Adrenal gland (tissue), 12 donors: ENCODE results near the gene SFI1. TPM values are rescaled to one million over a fixed set of nuclear protein-coding genes. Genes with fewer than 3 reads are reported as not detected.
A peak's percentile ranks its signal among the peaks of the same experiment; 100 is the strongest.

Experiments used
- DNase-seq, 7 donors: peaks; one replicate each; pipeline ENCODE4 v3.0.0-alpha.2; 2019 to 2020
- H3K27ac ChIP-seq, 5 donors: fragments of 200-600 bp; sonication (generic) in 4 of 5; 1 replicate in 3 of 5; 2 replicates in 2 of 5; pipeline versions ENCODE4 v1.5.1 to v1.8.0; 2016 to 2020; ENCODE audit warnings: mild to moderate bottlenecking in 1 of 5
- H3K27me3 ChIP-seq: fragments of 200-600 bp; 2 replicates; pipeline ENCODE4 v1.8.0; 2021
- H3K36me3 ChIP-seq, 2 donors: fragments of 200-600 bp; replicated peaks in 1 of 2; 1 replicate in 1 of 2; 2 replicates in 1 of 2; pipeline versions ENCODE4 v1.5.1 to v1.8.0; 2018 to 2022
- H3K4me1 ChIP-seq, 2 donors: fragments of 200-600 bp; replicated peaks in 1 of 2; 1 replicate in 1 of 2; 2 replicates in 1 of 2; pipeline versions ENCODE4 v1.5.1 to v1.8.0; 2018 to 2021
- H3K4me3 ChIP-seq, 4 donors: fragments of 200-600 bp; sonication (generic) in 3 of 4; one replicate each; pipeline ENCODE4 v1.5.1; 2016 to 2018
- H3K9me3 ChIP-seq, 3 donors: fragments of 200-600 bp; sonication (generic) in 1 of 3; replicated peaks in 1 of 3; 1 replicate in 2 of 3; 2 replicates in 1 of 3; pipeline versions ENCODE4 v1.5.1 to v1.8.0; 2016 to 2021
- CTCF ChIP-seq, 6 experiments: fragments of 450-650 bp in 4 of 6; fragments of 200-600 bp in 2 of 6; sonication (generic) in 1 of 6; IDR thresholded peaks; 1 replicate in 5 of 6; 2 replicates in 1 of 6; pipeline versions ENCODE4 v1.5.1 to v1.8.0; 2016 to 2021; ENCODE audit warnings: antibody characterized with exemption in 6 of 6, mild to moderate bottlenecking in 2 of 6, moderate library complexity in 1 of 6
- POLR2A ChIP-seq, 2 donors: fragments of 450-650 bp; IDR thresholded peaks; one replicate each; pipeline ENCODE4 v1.6.1; 2017; ENCODE audit warnings: antibody characterized with exemption in 2 of 2, mild to moderate bottlenecking in 2 of 2, moderate library complexity in 1 of 2
- WGBS, 4 donors: extraction: QIAGEN DNeasy Blood & Tissue Kit in 2 of 4; methylation state at CpG; one replicate each; pipeline versions ENCODE4 v1.1.5 to v1.1.7; 2013 to 2017; 5-methylcytosine and 5-hydroxymethylcytosine counted together
- intact Hi-C, 2 donors: fragments of 100-400 bp; cut with DNase I; formaldehyde crosslinking; loops; one replicate each; pipeline versions ENCODE4 v1.14.1 to v1.15.0; 2022 to 2023
- polyA plus RNA-seq, 3 donors: library from polyadenylated mRNA; stranded (reverse); fragments of 200-250 nt in 2 of 3; fragments of 350-450 nt in 1 of 3; fragmentation: Illumina TruSeq in 1 of 3; extraction: RNeasy Lipid Tissue Mini Kit (QIAGEN cat#74804) in 1 of 3; gene quantifications; one replicate each; pipeline ENCODE4 v1.2.3, GENCODE V29; 2013 to 2014
- total RNA-seq, 9 donors: library from RNA; depleted of rRNA in 4 of 9; stranded (reverse); fragments of >200 nt in 4 of 9; fragments of 120-200 nt in 1 of 9; fragmentation: NEBNext Ultra II Directional in 1 of 9; extraction: Animal tissue kit (Norgen Biotek cat#: 25700) in 1 of 9; gene quantifications; one replicate each; pipeline versions ENCODE4 v1.1.0 to v1.2.4, GENCODE V29; 2013 to 2023
- donor health status: healthy with polysubstance abuse.
- donor health status: Bipolar disorder and iron deficiency.
- donor health status: DM: yes; HTN: yes; CAD: no.
- donor health status: DM: no; HTN: no; CAD: no.
- donor health status: DM: no; HTN: no; CAD: no.
- donor health status: DM: yes; HTN: yes; CAD: no.

SFI1 gene
- total and polyA plus RNA-seq, 12 donors = 13.4 to 130 (median 33.1) TPM

- H3K27me3 ChIP-seq = no peaks in the 10 kb centered on the region
- intact Hi-C loops = loop anchor here in 1 of 2 donors (5.0 kb wide), 1 partner anchor 68 kb away; no protein-coding TSS in a partner anchor
- peak; percentile 70 to 90 (median 88) for DNase-seq
- H3K36me3 ChIP-seq = no peaks in the 10 kb centered on the region
- H3K27ac ChIP-seq = peak overlapping the region; percentile 50 to 95 (median 93)
- 1 to 15% (median 2%) methylated on average over 5 to 65 of the region's 65 CpGs; no CpG with 5 or more reads in 1 of the 4 donors for WGBS, 4 donors
- peaks cover 33 to 53% of the 10 kb centered on the region in 2 donors for H3K4me1 ChIP-seq
- H3K4me3 ChIP-seq = peak overlapping the region; percentile 1 to 82 (median 39)
- H3K9me3 ChIP-seq = no peaks in the 10 kb centered on the region
- TF ChIP-seq POLR2A (IDR thresholded peaks at IDR 0.05) (peak; percentile 36 to 70), CTCF (IDR thresholded peaks at IDR 0.05) (peak in 2 of 6 experiments; percentile 14 to 16)
Measured at GRCh38 chr22:31630331-31631329, 134.3 kb downstream of the SFI1 start.

GRCh38 chr22:31631436-31631835, 135.1 kb downstream of the SFI1 start:
- peaks cover 25 to 44% of the 10 kb centered on the region in 2 donors for H3K4me1 ChIP-seq
- no peaks in the 10 kb centered on the region for H3K36me3 ChIP-seq
- DNase-seq = no peak
- H3K27ac ChIP-seq = peak overlapping the region; percentile 50 to 95 (median 93)
- H3K9me3 ChIP-seq = no peaks in the 10 kb centered on the region
- peak overlapping the region in 1 of 4 donors; percentile 82 for H3K4me3 ChIP-seq
- TF ChIP-seq POLR2A (IDR thresholded peaks at IDR 0.05) (no peak), CTCF (IDR thresholded peaks at IDR 0.05) (no peak)
- WGBS, 4 donors = 86 to 91% (median 87%) methylated on average over 9 of the region's 9 CpGs
- no peaks in the 10 kb centered on the region for H3K27me3 ChIP-seq
- intact Hi-C loops = loop anchor here in 1 of 2 donors (5.0 kb wide), 1 partner anchor 69 kb away; no protein-coding TSS in a partner anchor

GRCh38 chr22:31635638-31636306, 139.4 kb downstream of the SFI1 start:
- Histone ChIP-seq H3K4me3 (no peak overlapping the region), H3K27ac (no peak overlapping the region), H3K4me1 (peaks cover 0 to 10% of the 10 kb centered on the region in 2 donors), H3K27me3 (no peaks in the 10 kb centered on the region), H3K36me3 (no peaks in the 10 kb centered on the region), H3K9me3 (no peaks in the 10 kb centered on the region)
- intact Hi-C loops = no loop called here
- 92 to 99% (median 94%) methylated on average over 13 of the region's 13 CpGs for WGBS, 4 donors
- TF ChIP-seq CTCF (IDR thresholded peaks at IDR 0.05) (no peak), POLR2A (IDR thresholded peaks at IDR 0.05) (no peak)
- no peak for DNase-seq

GRCh38 chr22:31637447-31637890, 141.1 kb downstream of the SFI1 start:
- Histone ChIP-seq H3K27me3 (no peaks in the 10 kb centered on the region), H3K27ac (peak overlapping the region in 4 of 5 donors; percentile 31 to 92 (median 68)), H3K4me3 (peak overlapping the region in 2 of 4 donors; percentile 6 to 42), H3K36me3 (no peaks in the 10 kb centered on the region), H3K9me3 (no peaks in the 10 kb centered on the region), H3K4me1 (no peaks in the 10 kb centered on the region)
- TF ChIP-seq CTCF (IDR thresholded peaks at IDR 0.05) (peak in 2 of 6 experiments; percentile 12 to 13), POLR2A (IDR thresholded peaks at IDR 0.05) (no peak)
- no peak for DNase-seq
- 69 to 74% (median 71%) methylated on average over 9 to 10 of the region's 10 CpGs for WGBS, 4 donors
- intact Hi-C loops = no loop called here
